LNCaP clone FGC (cell line): Measurements from ENCODE around the gene FAM118A.
"Not testable (repeated sequence)": the region's sequence is repeated elsewhere in the genome, so short reads cannot be mapped to it uniquely, and the experiment has no call there.

Source experiments
- DNase-seq: peaks from one replicate; pipeline ENCODE4 v3.0.0-alpha.2; 2011; ENCODE audit warnings: low read depth
- H3K4me3 ChIP-seq: 2 replicates; pipeline ENCODE4 v1.5.1; 2011; ENCODE audit warnings: mild to moderate bottlenecking, low read depth, low read length, control low read depth
- TF ChIP-seq, protein P1 (sequence below): IDR thresholded peaks from 2 replicates; pipeline ENCODE4 v1.5.1; 2012; ENCODE audit warnings: mild to moderate bottlenecking; ENCODE audit not compliant: control insufficient read depth, insufficient read depth; ENCODE audit errors: extremely low read depth

FAM118A gene

DNA sequence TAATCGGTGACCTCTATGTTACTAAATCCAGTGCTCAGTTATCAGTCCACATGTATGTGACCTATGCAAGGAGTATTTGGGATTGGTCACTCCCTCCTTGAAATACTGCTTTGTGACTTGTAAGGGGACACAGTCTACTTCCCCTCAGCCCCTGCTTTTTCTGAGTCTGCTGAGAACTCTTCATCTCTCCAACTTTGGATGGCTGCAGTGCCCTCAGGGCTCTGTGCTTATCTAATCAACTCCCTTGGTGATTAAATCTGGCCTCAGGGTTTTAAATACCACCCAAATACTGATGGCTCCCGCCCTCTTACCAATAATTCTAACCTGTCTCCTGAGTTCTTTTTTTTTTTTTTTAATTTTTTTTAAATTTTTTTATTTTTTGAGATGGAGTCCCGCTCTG lies 40.2 kb downstream of the FAM118A start:
- TF ChIP-seq, protein P1, sequence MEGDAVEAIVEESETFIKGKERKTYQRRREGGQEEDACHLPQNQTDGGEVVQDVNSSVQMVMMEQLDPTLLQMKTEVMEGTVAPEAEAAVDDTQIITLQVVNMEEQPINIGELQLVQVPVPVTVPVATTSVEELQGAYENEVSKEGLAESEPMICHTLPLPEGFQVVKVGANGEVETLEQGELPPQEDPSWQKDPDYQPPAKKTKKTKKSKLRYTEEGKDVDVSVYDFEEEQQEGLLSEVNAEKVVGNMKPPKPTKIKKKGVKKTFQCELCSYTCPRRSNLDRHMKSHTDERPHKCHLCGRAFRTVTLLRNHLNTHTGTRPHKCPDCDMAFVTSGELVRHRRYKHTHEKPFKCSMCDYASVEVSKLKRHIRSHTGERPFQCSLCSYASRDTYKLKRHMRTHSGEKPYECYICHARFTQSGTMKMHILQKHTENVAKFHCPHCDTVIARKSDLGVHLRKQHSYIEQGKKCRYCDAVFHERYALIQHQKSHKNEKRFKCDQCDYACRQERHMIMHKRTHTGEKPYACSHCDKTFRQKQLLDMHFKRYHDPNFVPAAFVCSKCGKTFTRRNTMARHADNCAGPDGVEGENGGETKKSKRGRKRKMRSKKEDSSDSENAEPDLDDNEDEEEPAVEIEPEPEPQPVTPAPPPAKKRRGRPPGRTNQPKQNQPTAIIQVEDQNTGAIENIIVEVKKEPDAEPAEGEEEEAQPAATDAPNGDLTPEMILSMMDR = no peak
- DNase-seq = no peak
- no peak overlapping the region for H3K4me3 ChIP-seq

DNA sequence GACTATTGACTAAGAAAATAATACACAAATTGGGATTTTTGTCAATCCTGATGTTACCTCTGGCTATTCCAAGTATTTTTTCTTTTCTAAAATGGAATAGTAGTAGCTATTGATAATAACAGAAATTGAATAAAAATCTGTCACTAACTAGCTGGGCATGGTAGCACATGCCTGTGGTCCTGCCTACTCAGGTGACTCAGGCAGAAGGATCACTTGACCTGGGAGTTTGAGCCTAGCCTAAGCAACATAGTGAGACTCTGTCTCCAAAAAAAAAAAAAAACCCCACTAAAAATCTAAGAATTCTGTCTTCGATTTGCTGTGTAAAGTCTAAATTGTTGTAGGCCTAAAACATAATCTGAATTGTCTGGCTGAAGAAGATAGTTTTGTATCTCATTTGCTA lies 42.2 kb downstream of the FAM118A start:
- H3K4me3 ChIP-seq = no peak overlapping the region
- DNase-seq = no peak
- TF ChIP-seq, protein P1 = no peak

DNA sequence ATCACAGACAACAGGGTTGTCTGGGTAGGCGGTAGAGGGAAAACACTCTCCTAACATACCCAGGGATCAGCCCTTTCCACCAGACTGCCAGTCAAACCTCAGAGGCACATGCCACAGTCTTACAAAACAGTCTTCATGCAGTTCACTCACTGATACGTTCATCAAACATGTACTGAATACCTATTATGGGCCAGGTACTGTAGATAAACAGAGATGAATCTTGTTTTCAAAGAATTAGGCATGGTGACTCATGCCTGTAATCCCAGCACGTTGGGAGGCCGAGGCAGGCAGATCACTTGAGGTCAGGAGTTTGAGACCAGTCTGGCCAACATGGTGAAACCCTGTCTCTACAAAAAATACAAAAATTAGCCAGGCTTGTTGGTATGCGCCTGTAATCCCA lies 43.0 kb downstream of the FAM118A start:
- DNase-seq = not testable (repeated sequence)

DNA sequence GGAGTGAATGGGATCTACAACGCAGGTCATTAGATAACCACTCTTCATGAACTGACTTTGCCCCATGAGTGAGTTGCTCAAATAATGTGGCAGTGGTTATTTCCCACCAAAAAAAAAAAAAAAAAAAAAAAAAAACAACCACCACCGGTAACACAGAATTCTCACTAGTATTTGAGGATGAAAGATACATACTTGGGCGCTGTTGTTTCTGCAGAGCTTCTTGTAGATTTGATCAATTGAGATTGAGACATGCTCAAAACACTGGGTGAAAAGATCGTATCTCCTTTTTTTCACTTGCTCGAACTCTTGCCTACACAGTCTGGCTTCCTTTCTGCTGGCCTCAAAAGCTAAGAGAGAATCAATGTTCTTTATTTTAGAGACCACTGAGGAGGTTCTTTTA lies 44.1 kb downstream of the FAM118A start:
- no peak for DNase-seq
- no peak overlapping the region for H3K4me3 ChIP-seq
- TF ChIP-seq, protein P1 = no peak

More for the DNA sequence above, 43.0 kb downstream of the FAM118A start:
- H3K4me3 ChIP-seq = not testable (repeated sequence)

DNA sequence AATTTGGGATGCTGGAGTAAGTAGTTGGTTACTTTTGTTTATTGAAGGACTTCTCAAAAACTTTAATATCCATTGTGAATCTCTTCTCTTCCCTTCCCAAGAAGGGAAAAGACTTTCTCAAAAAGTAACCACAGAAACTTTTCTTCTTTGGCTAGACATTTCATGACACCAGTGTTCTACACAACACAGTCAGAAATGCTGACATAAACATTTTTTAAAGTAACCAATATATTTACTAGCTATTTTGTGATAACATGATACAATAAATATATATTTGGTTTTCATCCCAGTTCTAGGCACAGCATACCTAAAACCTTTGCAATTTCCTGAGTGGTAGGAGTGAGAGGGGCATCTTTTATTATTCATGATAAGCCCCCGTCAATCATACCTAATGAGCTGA lies 47.8 kb downstream of the FAM118A start:
- TF ChIP-seq, protein P1 = no peak
- no peak overlapping the region for H3K4me3 ChIP-seq
- no peak for DNase-seq

DNA sequence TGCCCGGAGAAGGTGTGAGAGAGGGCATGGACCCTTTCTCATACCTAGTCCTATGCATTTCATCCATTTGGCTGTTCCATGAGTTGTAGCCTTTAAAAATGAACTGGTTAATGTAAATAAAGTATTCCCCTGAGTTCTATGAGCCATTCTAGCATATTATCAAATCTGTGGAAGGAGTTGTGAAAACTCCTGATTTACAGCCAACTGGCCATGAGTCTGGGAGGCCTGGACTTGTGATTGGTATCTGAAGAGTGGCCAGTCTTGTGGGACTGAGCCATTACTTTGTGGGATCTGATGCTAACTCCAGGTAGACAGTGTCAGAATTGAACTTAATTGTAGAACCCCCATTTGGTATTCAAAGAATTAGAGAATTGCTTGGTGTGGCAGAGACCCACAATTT lies 48.4 kb downstream of the FAM118A start:
- TF ChIP-seq, protein P1 = no peak
- no peak overlapping the region for H3K4me3 ChIP-seq
- DNase-seq = no peak

DNA sequence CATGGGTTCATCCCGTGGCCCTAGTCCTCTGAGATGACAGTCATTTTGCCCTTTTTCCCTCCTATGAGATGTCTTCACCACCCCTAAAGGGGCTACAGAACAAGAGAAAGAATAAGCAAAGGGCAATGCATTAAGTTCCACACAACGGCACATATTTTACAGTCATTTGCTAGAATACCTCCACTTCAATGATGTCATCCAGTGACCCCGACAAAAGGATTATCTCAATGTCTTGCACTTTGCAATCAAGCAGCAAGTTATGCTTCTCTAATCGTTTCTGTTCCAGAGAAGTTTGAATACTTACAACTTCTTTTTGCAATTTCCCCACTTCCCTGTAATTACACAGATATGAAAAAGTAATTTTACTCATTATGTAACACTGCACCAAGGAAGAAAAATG lies 49.9 kb downstream of the FAM118A start:
- no peak overlapping the region for H3K4me3 ChIP-seq
- no peak for DNase-seq
- TF ChIP-seq, protein P1 = no peak
